ENCODE results near the gene ANKRD9.

The ANKRD9 gene

GRCh38 chr14:102473559-102473958 lies 36.0 kb downstream of the ANKRD9 start:
- no peak for DNase-seq (ENCODE audit: low read depth)

- DNase-seq (ENCODE audit: low read depth), result no peak
These were observed 36.8 kb downstream of the ANKRD9 start for GRCh38 chr14:102472791-102473150.

- no peak for DNase-seq (ENCODE audit: low read depth)
These were observed 37.4 kb downstream of the ANKRD9 start for GRCh38 chr14:102471921-102472790.

- DNase-seq (ENCODE audit: low read depth), result no peak
These were observed 40.3 kb downstream of the ANKRD9 start for GRCh38 chr14:102469261-102469660.

- no peak for DNase-seq (ENCODE audit: low read depth)
These were observed 44.7 kb downstream of the ANKRD9 start for GRCh38 chr14:102464846-102465341.

GRCh38 chr14:102464006-102464405 lies 45.6 kb downstream of the ANKRD9 start:
- no peak for DNase-seq (ENCODE audit: low read depth)

- no peak for DNase-seq (ENCODE audit: low read depth)
These were observed 47.2 kb downstream of the ANKRD9 start for GRCh38 chr14:102462391-102462790.

- DNase-seq (ENCODE audit: low read depth), result no peak
These were observed 47.9 kb downstream of the ANKRD9 start for GRCh38 chr14:102461490-102462338.

- no peak for DNase-seq (ENCODE audit: low read depth)
These were observed 52.1 kb downstream of the ANKRD9 start for GRCh38 chr14:102457509-102457908.

- no peak for DNase-seq (ENCODE audit: low read depth)
These were observed 54.9 kb downstream of the ANKRD9 start for GRCh38 chr14:102454711-102455110.

GRCh38 chr14:102452302-102452701 lies 57.3 kb downstream of the ANKRD9 start:
- no peak for DNase-seq (ENCODE audit: low read depth)
